ENCODE data around the gene DDIT3.

The DDIT3 gene

GRCh38 chr12:57546438-57547287 lies 26.3 kb upstream of the DDIT3 start, which contains the start of gene DCTN2:
TSS of gene DCTN2 (minus strand) at chr12:57547192. CDS start at chr12:57547063, 129 bp downstream.
- DNase-seq: peak; percentile 88 to 89

GRCh38 chr12:57545809-57546437 lies 25.6 kb upstream of the DDIT3 start:
- no peak for DNase-seq

- no peak for DNase-seq
Measured at GRCh38 chr12:57543581-57543980, 23.3 kb upstream of the DDIT3 start.

GRCh38 chr12:57541717-57542116 lies 21.4 kb upstream of the DDIT3 start:
- no peak for DNase-seq

- no peak for DNase-seq
Measured at GRCh38 chr12:57541001-57541400, 20.7 kb upstream of the DDIT3 start.

GRCh38 chr12:57539134-57539768 lies 18.9 kb upstream of the DDIT3 start:
- no peak for DNase-seq

GRCh38 chr12:57536597-57536942 lies 16.3 kb upstream of the DDIT3 start:
- DNase-seq: no peak

- DNase-seq: no peak
Measured at GRCh38 chr12:57535764-57536596, 15.7 kb upstream of the DDIT3 start.

- no peak for DNase-seq
Measured at GRCh38 chr12:57534991-57535543, 14.8 kb upstream of the DDIT3 start.

- DNase-seq: no peak
Measured at GRCh38 chr12:57534250-57534649, 13.9 kb upstream of the DDIT3 start.

- no peak for DNase-seq
Measured at GRCh38 chr12:57533108-57533507, 12.8 kb upstream of the DDIT3 start.

GRCh38 chr12:57531836-57532235 lies 11.5 kb upstream of the DDIT3 start:
- DNase-seq: no peak

- no peak for DNase-seq
Measured at GRCh38 chr12:57530396-57531142, 10.3 kb upstream of the DDIT3 start.

GRCh38 chr12:57529831-57530230 lies 9.5 kb upstream of the DDIT3 start:
- no peak for DNase-seq

GRCh38 chr12:57528831-57529555 lies 8.7 kb upstream of the DDIT3 start:
- no peak for DNase-seq

- no peak for DNase-seq
Measured at GRCh38 chr12:57528176-57528575, 7.9 kb upstream of the DDIT3 start.

GRCh38 chr12:57527184-57527583 lies 6.9 kb upstream of the DDIT3 start:
- DNase-seq: no peak

GRCh38 chr12:57526477-57527126 lies 6.3 kb upstream of the DDIT3 start:
- DNase-seq: no peak

- DNase-seq: no peak
Measured at GRCh38 chr12:57525615-57526383, 5.5 kb upstream of the DDIT3 start.

Data from stimulated activated CD4-positive, alpha-beta T cell treated with anti-CD3 and anti-CD28 coated beads, Interleukin-2, amount 100 ng/mL, for 48 hours (primary cell).